H1 (cell line): Measurements from ENCODE around the gene UBE2I. TPM values are rescaled to one million over a fixed set of nuclear protein-coding genes. Genes with fewer than 3 reads are reported as not detected.

Experiments used
- CTCF ChIA-PET: fragments of 300-600 bp; sonication (Branson Sonifier 250); formaldehyde crosslinking; loops from one replicate; lab custom pipeline; 2021; ENCODE audit not compliant: partially characterized antibody; lab: Charles Lee
- POLR2A ChIA-PET: fragments of 300-600 bp; sonication (Branson Sonifier 250); formaldehyde crosslinking; loops from one replicate; lab custom pipeline; 2021; ENCODE audit warnings: inconsistent platforms; ENCODE audit not compliant: partially characterized antibody; lab: Charles Lee
- DNase-seq, 2 experiments: peaks; one replicate each; pipeline versions ENCODE4 v3.0.0 to v3.0.0-alpha.2; 2010 to 2022; ENCODE audit warnings: low spot score in 2 of 2, low read depth in 1 of 2, mixed read lengths in 1 of 2
- FAIRE-seq: peaks from 2 replicates; lab custom pipeline; 2011; peaks lifted over from hg19 to GRCh38; lab: Jason Lieb, UNC
- H2AFZ ChIP-seq: 2 replicates; pipeline ENCODE4 v1.8.1; 2012; ENCODE audit warnings: low read length, inconsistent platforms
- H2AK5ac ChIP-seq: 2 replicates; pipeline ENCODE4 v1.6.1; 2013; ENCODE audit warnings: low read depth, low read length
- H2BK120ac ChIP-seq: replicated peaks from 2 replicates; pipeline ENCODE3; 2013; ENCODE audit warnings: low read depth, low read length, inconsistent platforms
- H2BK12ac ChIP-seq: 2 replicates; pipeline ENCODE4 v1.6.1; 2013; ENCODE audit warnings: low read depth, low read length
- H2BK15ac ChIP-seq: 2 replicates; pipeline ENCODE4 v1.6.1; 2013; ENCODE audit warnings: low read length
- H2BK20ac ChIP-seq: 2 replicates; pipeline ENCODE4 v1.6.1; 2013; ENCODE audit warnings: low read length
- H2BK5ac ChIP-seq: 2 replicates; pipeline ENCODE4 v1.6.1; 2013; ENCODE audit warnings: low read depth, low read length
- H3K14ac ChIP-seq: 2 replicates; pipeline ENCODE4 v1.6.1; 2013; ENCODE audit warnings: inconsistent platforms; ENCODE audit not compliant: insufficient read length
- H3K18ac ChIP-seq: 2 replicates; pipeline ENCODE4 v1.6.1; 2013; ENCODE audit warnings: low read length; ENCODE audit errors: extremely low read depth
- H3K23ac ChIP-seq: 2 replicates; pipeline ENCODE4 v1.6.1; 2013; ENCODE audit warnings: inconsistent platforms; ENCODE audit not compliant: insufficient read length
- H3K23me2 ChIP-seq: 2 replicates; pipeline ENCODE4 v1.6.1; 2013; ENCODE audit warnings: low read depth, low read length
- H3K27ac ChIP-seq: 2 replicates; pipeline ENCODE4 v1.6.1; 2011; ENCODE audit warnings: low read depth, low read length, inconsistent platforms
- H3K27me3 ChIP-seq, 4 experiments: replicated peaks in 1 of 4; 1 replicate in 1 of 4; 2 replicates in 3 of 4; pipeline versions ENCODE4 v1.6.1 to v1.8.1; 2011 to 2013; ENCODE audit warnings: low read length in 3 of 4, mild to moderate bottlenecking in 3 of 4, inconsistent platforms in 2 of 4, mixed read lengths in 2 of 4, moderate library complexity in 1 of 4; ENCODE audit not compliant: control insufficient read depth in 3 of 4, insufficient read depth in 3 of 4; ENCODE audit errors: extremely low read depth in 1 of 4
- H3K36me3 ChIP-seq, 4 experiments: 2 replicates each; pipeline versions ENCODE4 v1.6.1 to v1.8.1; 2011 to 2013; ENCODE audit warnings: mild to moderate bottlenecking in 4 of 4, low read length in 3 of 4, moderate library complexity in 2 of 4, control low read depth in 1 of 4, inconsistent platforms in 1 of 4; ENCODE audit not compliant: insufficient read depth in 4 of 4, control insufficient read depth in 2 of 4
- H3K4ac ChIP-seq: replicated peaks from 2 replicates; pipeline ENCODE3; 2013; ENCODE audit warnings: low read length, low read depth, mixed read lengths, inconsistent platforms; ENCODE audit not compliant: insufficient read length
- H3K4me1 ChIP-seq, 4 experiments: replicated peaks in 1 of 4; 1 replicate in 1 of 4; 2 replicates in 3 of 4; pipeline versions ENCODE4 v1.6.1 to v1.8.1; 2011 to 2013; ENCODE audit warnings: low read length in 3 of 4, inconsistent platforms in 2 of 4, mixed read lengths in 1 of 4; ENCODE audit not compliant: insufficient read depth in 4 of 4, control insufficient read depth in 3 of 4
- H3K4me2 ChIP-seq, 2 experiments: 2 replicates each; pipeline versions ENCODE4 v1.6.1 to v1.8.1; 2011 to 2013; ENCODE audit warnings: low read depth in 2 of 2, low read length in 2 of 2, control low read depth in 1 of 2, inconsistent platforms in 1 of 2, mild to moderate bottlenecking in 1 of 2; ENCODE audit not compliant: insufficient read depth in 1 of 2
- H3K4me3 ChIP-seq, 4 experiments: fragments of 200-600, 300-600 bp in 1 of 4; sonication (generic), shearing (Covaris generic), sonication (Bioruptor Twin) in 1 of 4; 2 replicates each; pipeline versions ENCODE4 v1.5.1 to v1.8.1; 2011 to 2016; ENCODE audit warnings: low read length in 4 of 4, low read depth in 3 of 4, control low read depth in 2 of 4, inconsistent platforms in 2 of 4, mild to moderate bottlenecking in 2 of 4, mixed read lengths in 1 of 4, moderate library complexity in 1 of 4; ENCODE audit not compliant: insufficient read depth in 2 of 4; ENCODE audit errors: extremely low read depth in 1 of 4
- H3K56ac ChIP-seq: replicated peaks from 2 replicates; pipeline ENCODE3; 2013; ENCODE audit warnings: low read depth, mild to moderate bottlenecking, mixed read lengths, low read length, inconsistent platforms; ENCODE audit not compliant: insufficient read length
- H3K79me1 ChIP-seq: 2 replicates; pipeline ENCODE4 v1.6.1; 2013; ENCODE audit warnings: low read depth, low read length, control low read depth
- H3K79me2 ChIP-seq, 2 experiments: 2 replicates each; pipeline versions ENCODE4 v1.6.1 to v1.8.1; 2012 to 2013; ENCODE audit warnings: low read length in 2 of 2, mild to moderate bottlenecking in 2 of 2, inconsistent platforms in 1 of 2; ENCODE audit not compliant: insufficient read depth in 2 of 2, control insufficient read depth in 1 of 2
- H3K9ac ChIP-seq, 4 experiments: replicated peaks in 1 of 4; 1 replicate in 1 of 4; 2 replicates in 3 of 4; pipeline versions ENCODE4 v1.6.1 to v1.8.1; 2011 to 2013; ENCODE audit warnings: low read depth in 3 of 4, low read length in 3 of 4, control low read depth in 2 of 4, mild to moderate bottlenecking in 2 of 4, moderate library complexity in 2 of 4, inconsistent platforms in 1 of 4; ENCODE audit errors: extremely low read depth in 1 of 4
- H3K9me3 ChIP-seq, 2 experiments: 2 replicates each; pipeline versions ENCODE4 v1.6.1 to v1.8.1; 2012 to 2013; ENCODE audit warnings: mild to moderate bottlenecking in 2 of 2, moderate library complexity in 2 of 2, control low read depth in 1 of 2, inconsistent platforms in 1 of 2, low read depth in 1 of 2, low read length in 1 of 2, mixed read lengths in 1 of 2; ENCODE audit not compliant: insufficient read depth in 2 of 2
- H4K20me1 ChIP-seq, 2 experiments: replicated peaks in 1 of 2; 2 replicates each; pipeline versions ENCODE3 to v1.8.1; 2011 to 2013; ENCODE audit warnings: inconsistent platforms in 2 of 2, low read length in 2 of 2, mild to moderate bottlenecking in 1 of 2; ENCODE audit not compliant: insufficient read depth in 2 of 2, control insufficient read depth in 1 of 2
- H4K5ac ChIP-seq: 2 replicates; pipeline ENCODE4 v1.6.1; 2013; ENCODE audit warnings: low read length, low read depth, mixed read lengths, inconsistent platforms; ENCODE audit not compliant: insufficient read length
- H4K8ac ChIP-seq: 2 replicates; pipeline ENCODE4 v1.8.0; 2013; ENCODE audit warnings: mild to moderate bottlenecking, moderate library complexity, low read length, inconsistent platforms; ENCODE audit not compliant: insufficient read depth; ENCODE audit errors: extremely low read depth
- H4K91ac ChIP-seq: replicated peaks from 2 replicates; pipeline ENCODE3; 2013; ENCODE audit warnings: low read length, mixed read lengths, inconsistent platforms; ENCODE audit not compliant: insufficient read length
- BCL11A ChIP-seq, 2 experiments: IDR thresholded peaks; one replicate each; pipeline ENCODE4 v1.6.1; 2011; ENCODE audit warnings: low read depth in 2 of 2, low read length in 2 of 2, mild to moderate bottlenecking in 2 of 2
- HDAC6 ChIP-seq: IDR thresholded peaks from one replicate; pipeline ENCODE4 v1.7.1; 2012; ENCODE audit warnings: low read depth, mild to moderate bottlenecking, inconsistent platforms, low read length, moderate library complexity
- SRF ChIP-seq: IDR thresholded peaks from 2 replicates; pipeline ENCODE4 v1.6.1; 2011; ENCODE audit warnings: mild to moderate bottlenecking, low read depth, low read length, moderate library complexity
- SUZ12 ChIP-seq: fragments of 200-600 bp; sonication (generic); IDR thresholded peaks from 2 replicates; pipeline ENCODE4 v1.6.1; 2012; ENCODE audit warnings: mild to moderate bottlenecking, inconsistent platforms, low read length, moderate library complexity, mixed read lengths
- WGBS, 2 experiments: shearing (Covaris generic) in 1 of 2; methylation state at CpG; one replicate each; pipeline versions ENCODE4 v1.1.6 to v1.1.7; 2013 to 2015; ENCODE audit warnings: low lambda C conversion rate in 2 of 2, mixed read lengths in 2 of 2, inconsistent platforms in 1 of 2, low coverage in 1 of 2, missing lambda C conversion rate in 1 of 2; ENCODE audit not compliant: insufficient replicate concordance in 2 of 2, insufficient coverage in 1 of 2, insufficient read length in 1 of 2; ENCODE audit errors: extremely low coverage in 1 of 2, missing lambda C conversion rate in 1 of 2; 5-methylcytosine and 5-hydroxymethylcytosine counted together
- polyA plus RNA-seq, 7 experiments: library from polyadenylated mRNA; depleted of rRNA in 3 of 7; stranded (reverse) in 5 of 7; unstranded in 2 of 7; fragments of >200 nt in 5 of 7; fragments of 200-250 nt in 2 of 7; gene quantifications; 1 replicate in 5 of 7; 2 replicates in 1 of 7; 4 replicates in 1 of 7; pipeline versions ENCODE4 v1.2.1 to v1.2.3, GENCODE V29; 2011 to 2013; ENCODE audit warnings: missing spikeins in 2 of 7, mixed read lengths in 2 of 7
- total RNA-seq: library from RNA; stranded (reverse); fragmentation: NEBNext Ultra II Directional; extraction: Animal tissue kit (Norgen Biotek cat#: 25700); gene quantifications from 2 replicates; pipeline ENCODE4 v1.2.1, GENCODE V29; 2021

Gene UBE2I
- total and polyA plus RNA-seq, 2 of the 8 experiments (the other 6 are each of a cell fraction or from before 2014, with no cell fraction given): 148 to 268 TPM

- POLR2A ChIA-PET: interaction anchor here (0.9 to 2.3 kb wide), 5 partner anchors 10 to 162 kb away, joined by 3 to 7 read pairs (median 4); no protein-coding TSS in a partner anchor
- no peak overlapping the region for H3K9ac ChIP-seq
- H4K91ac ChIP-seq: no peak overlapping the region
Measured at GRCh38 chr16:1293921-1294656, 15.3 kb upstream of the UBE2I start.

More at GRCh38 chr16:1293921-1294656, 15.3 kb upstream of the UBE2I start:
- Histone ChIP-seq H3K23me2 (peaks cover 3% of the 10 kb centered on the region; the same call in 1 of the 2 replicates), H2BK120ac (no peak overlapping the region), H3K23ac (no peak overlapping the region), H2BK15ac (no peak overlapping the region), H3K4ac (no peak overlapping the region), H2AK5ac (no peak overlapping the region), H3K18ac (no peak overlapping the region; the same call in 1 of the 2 replicates), H3K79me2 (no peaks in the 10 kb centered on the region), H3K27me3 (peaks cover 2 to 26% (median 18%) of the 10 kb centered on the region in 4 experiments), H3K14ac (no peak overlapping the region), H3K4me3 (no peak overlapping the region), H3K4me2 (no peak overlapping the region), H4K20me1 (peaks cover 0 to 2% of the 10 kb centered on the region in 2 experiments), H3K4me1 (peaks cover 3 to 12% (median 8%) of the 10 kb centered on the region in 4 experiments; a peak in 6 of 7 replicates), H3K79me1 (no peaks in the 10 kb centered on the region), H4K5ac (no peak overlapping the region), H3K36me3 (no peaks in the 10 kb centered on the region), H2AFZ (no peak overlapping the region), H3K27ac (no peak overlapping the region), H2BK12ac (peak overlapping the region; percentile 75; the same call in 1 of the 2 replicates), H4K8ac (no peak overlapping the region), H3K9me3 (no peaks in the 10 kb centered on the region), H2BK5ac (no peak overlapping the region), H2BK20ac (no peak overlapping the region), H3K56ac (no peak overlapping the region)
- FAIRE-seq (no peak), DNase-seq (no peak)
- no peak for TF ChIP-seq HDAC6
- TF ChIP-seq BCL11A (IDR thresholded peaks at IDR 0.05; ENCODE audit: low read depth in 2 of 2, low read length in 2 of 2): no peak
- TF ChIP-seq SRF: peak; percentile 64
- no peak for TF ChIP-seq SUZ12
- CTCF ChIA-PET: interaction anchor here (0.9 kb wide), 1 partner anchor 902 kb away, joined by 4 read pairs; no protein-coding TSS in a partner anchor
- 88% methylated on average over 11 of the region's 11 CpGs; no CpG with 5 or more reads in 1 of the 2 experiments for WGBS, 2 experiments
